OCI-LY1 (cell line): Measurements from ENCODE around the gene ISCU.

Experiments
- H2AFZ ChIP-seq: fragments of 200-600 bp; sonication (generic), shearing (Covaris generic); 2 replicates; pipeline ENCODE4 v1.6.0; 2014; ENCODE audit warnings: antibody characterized with exemption, mild to moderate bottlenecking, low read length
- H3F3A ChIP-seq: fragments of 200-600 bp; sonication (generic), shearing (Covaris generic); 2 replicates; pipeline ENCODE4 v1.6.0; 2014; ENCODE audit warnings: mild to moderate bottlenecking, antibody characterized with exemption, low read length, moderate library complexity; ENCODE audit not compliant: insufficient read depth
- H3K27ac ChIP-seq: fragments of 200-600 bp; sonication (generic); 2 replicates; pipeline ENCODE4 v1.5.1; 2014; ENCODE audit warnings: low read length, mixed run types, mild to moderate bottlenecking, low read depth; ENCODE audit not compliant: poor library complexity, severe bottlenecking
- H3K27me3 ChIP-seq: fragments of 200-600 bp; sonication (generic); 2 replicates; pipeline ENCODE4 v1.6.0; 2014; ENCODE audit warnings: antibody characterized with exemption, mild to moderate bottlenecking, low read length, moderate library complexity; ENCODE audit not compliant: insufficient read depth
- H3K36me3 ChIP-seq: fragments of 200-600 bp; sonication (generic); 2 replicates; pipeline ENCODE4 v1.6.1; 2014; ENCODE audit warnings: mild to moderate bottlenecking, antibody characterized with exemption, low read length, moderate library complexity, mixed read lengths; ENCODE audit not compliant: insufficient read depth
- H3K4me1 ChIP-seq: fragments of 200-600 bp; sonication (generic); 2 replicates; pipeline ENCODE4 v1.5.1; 2014; ENCODE audit warnings: mild to moderate bottlenecking, low read length, moderate library complexity; ENCODE audit not compliant: insufficient read depth, severe bottlenecking
- H3K4me2 ChIP-seq: fragments of 200-600 bp; sonication (generic), shearing (Covaris generic); 2 replicates; pipeline ENCODE4 v1.6.1; 2014; ENCODE audit warnings: low read length
- H3K4me3 ChIP-seq: fragments of 200-600 bp; sonication (generic); 2 replicates; pipeline ENCODE4 v1.5.1; 2014; ENCODE audit warnings: low read length, low read depth, mild to moderate bottlenecking, mixed read lengths; ENCODE audit not compliant: poor library complexity, severe bottlenecking
- H3K79me2 ChIP-seq: fragments of 200-600 bp; shearing (Covaris generic); 2 replicates; pipeline ENCODE4 v1.6.1; 2016; ENCODE audit warnings: mixed run types, low read length, mixed read lengths; ENCODE audit not compliant: insufficient read depth
- H3K9ac ChIP-seq: fragments of 200-600 bp; sonication (generic), shearing (Covaris generic); 2 replicates; pipeline ENCODE4 v1.6.1; 2014; ENCODE audit warnings: mild to moderate bottlenecking, low read length, mixed read lengths
- H3K9me2 ChIP-seq: fragments of 200-600 bp; sonication (generic), shearing (Covaris generic); 2 replicates; pipeline ENCODE4 v1.6.1; 2014; ENCODE audit warnings: low read depth, mild to moderate bottlenecking, low read length, mixed read lengths
- H3K9me3 ChIP-seq: fragments of 200-600 bp; shearing (Covaris generic); 2 replicates; pipeline ENCODE4 v1.6.1; 2014; ENCODE audit warnings: low read length, mixed read lengths
- H4K20me1 ChIP-seq: fragments of 200-600 bp; sonication (generic), shearing (Covaris generic); 2 replicates; pipeline ENCODE4 v1.6.0; 2016; ENCODE audit warnings: mild to moderate bottlenecking, low read length; ENCODE audit not compliant: insufficient read depth
- CTCF ChIP-seq: fragments of 200-600 bp; sonication (generic), shearing (Covaris generic); IDR thresholded peaks from 2 replicates; pipeline ENCODE4 v1.5.1; 2017; ENCODE audit warnings: mild to moderate bottlenecking, antibody characterized with exemption, low read length, moderate library complexity, mixed read lengths
- EZH2 ChIP-seq: fragments of 200-600 bp; sonication (generic), shearing (Covaris generic); IDR thresholded peaks from 2 replicates; pipeline ENCODE4 v1.8.0; 2017; ENCODE audit warnings: borderline replicate concordance, mixed run types, mild to moderate bottlenecking, antibody characterized with exemption, low read length, moderate library complexity, mixed read lengths

ISCU gene

GRCh38 chr12:108515916-108516315 is 46.5 kb upstream of the ISCU start:
- peaks cover 29% of the 10 kb centered on the region for H3K36me3 ChIP-seq
- H4K20me1 ChIP-seq: no peaks in the 10 kb centered on the region
- no peak overlapping the region for H2AFZ ChIP-seq
- H3K9me2 ChIP-seq: no peaks in the 10 kb centered on the region
- H3K27ac ChIP-seq: peak overlapping the region; percentile 32
- H3K9me3 ChIP-seq: no peaks in the 10 kb centered on the region
- H3K79me2 ChIP-seq: no peaks in the 10 kb centered on the region
- H3K4me1 ChIP-seq: peaks cover 18% of the 10 kb centered on the region
- no peaks in the 10 kb centered on the region for H3F3A ChIP-seq
- H3K4me3 ChIP-seq: peak overlapping the region; percentile 94
- no peaks in the 10 kb centered on the region for H3K27me3 ChIP-seq
- peak overlapping the region; percentile 92 for H3K9ac ChIP-seq
- no peak for TF ChIP-seq EZH2
- no peak for TF ChIP-seq CTCF
- H3K4me2 ChIP-seq: peak overlapping the region; percentile 97

- Histone ChIP-seq H3K9ac (peak overlapping the region; percentile 92; the same call in 1 of the 2 replicates), H3K9me3 (no peaks in the 10 kb centered on the region), H3K36me3 (peaks cover 37% of the 10 kb centered on the region), H4K20me1 (no peaks in the 10 kb centered on the region), H3K4me1 (peaks cover 17% of the 10 kb centered on the region), H3K27me3 (no peaks in the 10 kb centered on the region), H3K79me2 (no peaks in the 10 kb centered on the region), H3K9me2 (no peaks in the 10 kb centered on the region), H3K4me2 (peak overlapping the region; percentile 97; the same call in 1 of the 2 replicates), H3F3A (no peaks in the 10 kb centered on the region), H2AFZ (no peak overlapping the region), H3K27ac (peak overlapping the region; percentile 32), H3K4me3 (peak overlapping the region; percentile 94)
- TF ChIP-seq EZH2: no peak
- no peak; the same call in 1 of the 2 replicates for TF ChIP-seq CTCF
Observed at GRCh38 chr12:108516511-108517275, 45.7 kb upstream of the ISCU start.

GRCh38 chr12:108517288-108518100 is 44.9 kb upstream of the ISCU start:
- Histone ChIP-seq H3K79me2 (no peaks in the 10 kb centered on the region), H3K36me3 (peaks cover 44% of the 10 kb centered on the region)

More at GRCh38 chr12:108517288-108518100, 44.9 kb upstream of the ISCU start:
- Histone ChIP-seq H3K27ac (no peak overlapping the region), H3K4me3 (no peak overlapping the region), H3K9me2 (no peaks in the 10 kb centered on the region), H3F3A (no peaks in the 10 kb centered on the region), H3K27me3 (no peaks in the 10 kb centered on the region), H3K4me1 (peaks cover 12% of the 10 kb centered on the region), H4K20me1 (no peaks in the 10 kb centered on the region), H3K4me2 (no peak overlapping the region), H3K9ac (no peak overlapping the region), H2AFZ (no peak overlapping the region), H3K9me3 (no peaks in the 10 kb centered on the region)
- TF ChIP-seq CTCF: no peak
- no peak for TF ChIP-seq EZH2
